Measurements from ENCODE around the gene DIPK2B.

Gene DIPK2B

DNA sequence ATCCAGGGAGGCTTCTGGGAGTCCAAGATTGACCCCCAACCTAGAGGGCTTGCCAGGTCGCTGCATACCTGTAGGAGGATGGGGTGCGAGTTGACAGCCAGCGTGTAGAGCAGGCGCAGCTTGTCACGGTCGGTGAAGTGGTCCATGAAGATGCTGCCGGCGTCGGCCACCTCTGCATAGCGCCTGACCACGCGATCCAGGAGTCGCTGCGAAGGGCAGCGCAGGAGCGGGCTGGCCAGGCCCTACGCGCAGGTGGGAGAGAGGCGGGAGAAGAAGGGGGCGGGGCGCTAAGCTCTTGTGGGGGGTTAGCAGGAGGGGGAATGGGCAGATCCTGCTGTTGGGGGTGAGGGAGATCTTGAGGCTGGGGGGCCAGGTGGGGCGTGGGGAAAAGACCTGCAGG, 43.0 kb downstream of the DIPK2B start:
- DNase-seq, result no peak

DNA sequence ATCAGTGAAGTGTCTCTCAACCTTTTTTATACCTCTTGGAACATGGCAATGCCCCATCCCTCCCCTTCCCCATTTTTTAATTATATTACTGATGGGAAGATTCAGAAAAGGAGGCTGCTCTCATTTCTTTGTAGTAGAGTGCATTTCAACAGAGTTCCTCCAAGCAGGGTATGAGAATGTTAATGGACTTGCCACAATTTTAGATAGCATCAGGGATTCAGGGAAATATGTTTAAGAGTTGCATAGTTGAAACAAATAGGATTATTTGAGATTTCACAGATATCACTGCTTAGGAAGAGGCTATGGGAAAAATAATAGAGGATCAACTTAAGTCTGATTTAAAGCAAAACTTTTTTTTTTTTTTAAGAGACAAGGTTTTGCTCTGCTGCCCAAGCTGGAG, 46.2 kb downstream of the DIPK2B start:
- no peak for DNase-seq

DNA sequence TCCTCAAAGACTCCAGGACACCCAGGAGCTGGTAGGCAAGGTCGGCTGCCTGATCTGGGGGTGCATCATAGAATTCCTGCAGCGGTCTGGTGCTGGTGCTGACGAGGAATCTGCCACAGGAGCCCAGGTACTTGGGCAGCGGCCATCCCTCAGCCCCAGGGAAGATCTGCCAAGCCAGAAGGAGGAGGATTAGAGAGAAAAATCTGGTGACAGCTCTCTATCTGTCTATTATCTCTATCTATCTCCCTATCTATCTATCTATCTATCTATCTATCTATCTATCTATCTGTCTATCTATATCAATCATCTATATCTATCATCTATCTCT, 46.7 kb downstream of the DIPK2B start:
- no peak for DNase-seq
